Heart left ventricle (tissue), 16 donors: ENCODE data around the gene OSM. TPM values are rescaled to one million over a fixed set of nuclear protein-coding genes. Genes with fewer than 3 reads are reported as not detected.

Experiments used
- ATAC-seq, 4 donors: fragments of 200-7000 bp; cut with Tn5 transposase; one replicate each; pipeline ENCODE4 v1.9.1; 2020 to 2022; ENCODE audit warnings: moderate library complexity in 4 of 4, mild to moderate bottlenecking in 3 of 4, moderate number of reproducible peaks in 1 of 4
- DNase-seq, 5 donors: peaks; one replicate each; pipeline ENCODE4 v3.0.0-alpha.2; 2020
- H3K27ac ChIP-seq, 12 donors: fragments of 200-600 bp; sonication (generic) in 4 of 12; one replicate each; pipeline versions ENCODE4 v1.5.0 to v1.8.0; 2016 to 2022; ENCODE audit warnings: mild to moderate bottlenecking in 2 of 12
- H3K27me3 ChIP-seq, 9 donors: fragments of 200-600 bp; sonication (generic) in 2 of 9; one replicate each; pipeline versions ENCODE4 v1.5.1 to v1.8.0; 2016 to 2022; ENCODE audit warnings: mild to moderate bottlenecking in 3 of 9
- H3K36me3 ChIP-seq, 9 donors: fragments of 200-600 bp; sonication (generic) in 2 of 9; one replicate each; pipeline versions ENCODE4 v1.5.0 to v1.8.0; 2018 to 2022; ENCODE audit warnings: mild to moderate bottlenecking in 2 of 9
- H3K4me1 ChIP-seq, 12 donors: fragments of 200-600 bp; sonication (generic) in 4 of 12; one replicate each; pipeline versions ENCODE4 v1.5.0 to v1.8.0; 2016 to 2022; ENCODE audit warnings: mild to moderate bottlenecking in 3 of 12
- H3K4me3 ChIP-seq, 12 donors: fragments of 200-600 bp; sonication (generic) in 4 of 12; one replicate each; pipeline versions ENCODE4 v1.5.0 to v1.8.0; 2017 to 2022; ENCODE audit warnings: mild to moderate bottlenecking in 9 of 12, moderate library complexity in 4 of 12
- H3K9me3 ChIP-seq, 12 donors: fragments of 200-600 bp; sonication (generic) in 4 of 12; one replicate each; pipeline versions ENCODE4 v1.5.0 to v1.8.0; 2016 to 2022; ENCODE audit warnings: mild to moderate bottlenecking in 1 of 12
- POLR2A ChIP-seq, 2 donors: fragments of 450-650 bp; IDR thresholded peaks; one replicate each; pipeline ENCODE4 v1.6.1; 2017; ENCODE audit warnings: antibody characterized with exemption in 2 of 2, mild to moderate bottlenecking in 2 of 2, moderate library complexity in 2 of 2
- WGBS, 4 donors: extraction: QIAGEN DNeasy Blood & Tissue Kit in 2 of 4; methylation state at CpG; one replicate each; pipeline versions ENCODE4 v1.1.5 to v1.1.7; 2013 to 2018; 5-methylcytosine and 5-hydroxymethylcytosine counted together
- intact Hi-C, 10 donors: fragments of 100-400 bp; cut with DNase I; formaldehyde crosslinking; loops; one replicate each; pipeline versions ENCODE4 v1.11.1 to v1.14.2; 2022
- polyA plus RNA-seq, 2 donors: library from polyadenylated mRNA; stranded (reverse); fragments of 200-250 nt; gene quantifications; one replicate each; pipeline ENCODE4 v1.2.3, GENCODE V29; 2013
- total RNA-seq, 9 donors: library from RNA; depleted of rRNA in 2 of 9; stranded (reverse); fragments of >200 nt in 2 of 9; fragmentation: NEBNext Ultra II Directional in 3 of 9; extraction: Animal tissue kit (Norgen Biotek cat#: 25700) in 3 of 9; gene quantifications; one replicate each; pipeline versions ENCODE4 v1.1.0 to v1.2.4, GENCODE V29; 2016 to 2023
- TF ChIP-seq, protein P1 (sequence below), 12 donors: fragments of 200-600 bp; sonication (generic) in 4 of 12; IDR thresholded peaks; one replicate each; pipeline versions ENCODE4 v1.5.0 to v1.8.0; 2018 to 2022; ENCODE audit warnings: antibody characterized with exemption in 12 of 12, mild to moderate bottlenecking in 5 of 12
- donor health status: ischemic (EF 13 %, LVEDD 7.1; RV severe dilation, severe dysfunction).
- donor health status: healthy with polysubstance abuse.
- donor health status: DM: no; HTN: yes; CAD: no.
- donor health status: DM: no; HTN: no; CAD: no.
- donor health status: ischemic (EF 25% LVEDD 6.9; RV normal size, moderate dysfunction).
- donor health status: ischemic (EF 25% LVEDD 5.7; RV mildly dilated, moderate dysfunction).
- donor health status: healthy.
- donor health status: DM: yes; HTN: yes; CAD: no.
- donor health status: ischemic (EF 35%, LVEDD 5.7; RV mildly dilated, moderate dysfunction).
- donor health status: nonischemic (EF 11% LVEDD 7.7; RV severe dilation, severe dysfunction).
- donor health status: DM: yes; HTN: yes; CAD: no.
- donor health status: PGD.
- donor health status: ischemic (EF 29% LVEDD 5.4; RV normal size, mild dysfunction).
- donor health status: nonischemic (EF 23%, LVEDD 6.1; RV moderate dilation, normal function).

The OSM gene
- total and polyA plus RNA-seq, 11 donors, result 0.17 to 5.0 (median 0.27) TPM; not detected in 2

DNA sequence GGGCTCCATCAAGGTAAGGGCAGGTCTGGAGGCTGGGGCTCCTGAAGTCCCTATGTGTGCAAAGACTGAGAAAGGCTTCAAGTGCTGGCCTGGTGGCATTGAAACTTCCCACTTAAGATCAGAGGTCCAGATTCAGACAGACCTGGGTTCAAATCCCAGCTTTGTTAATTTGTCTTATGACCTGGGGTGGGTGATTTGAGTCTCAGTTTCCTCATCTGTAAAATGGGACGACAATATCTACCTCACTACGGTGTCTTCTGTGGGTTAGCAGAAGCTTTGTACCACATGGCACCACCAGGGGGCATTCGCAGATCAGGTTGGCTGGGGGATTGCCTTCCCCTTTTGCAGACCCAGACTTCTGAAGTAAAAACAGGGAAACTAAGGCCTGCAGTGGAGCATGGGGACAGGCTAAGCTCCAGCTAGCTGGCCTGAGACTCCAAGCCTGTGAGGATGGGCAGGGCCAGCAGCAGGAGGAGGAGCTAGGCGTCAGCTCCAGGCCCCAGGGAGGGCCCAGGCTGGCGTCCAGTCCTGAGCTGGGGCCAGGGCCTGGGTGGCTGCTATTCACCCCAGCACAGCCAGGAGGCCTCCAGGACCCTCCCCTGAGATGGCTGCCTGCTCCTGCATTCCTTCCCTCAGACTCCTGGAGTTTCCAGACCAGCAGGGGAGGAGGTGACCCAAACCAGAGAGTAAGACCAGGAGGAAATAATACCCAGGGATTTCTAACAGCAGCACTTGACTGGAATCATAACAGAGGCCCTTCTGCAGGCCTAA is 21.2 kb upstream of the OSM start:
- Histone ChIP-seq H3K27me3 (no peaks in the 10 kb centered on the region), H3K4me3 (peak overlapping the region in 11 of 12 donors; percentile 74 to 99 (median 88)), H3K4me1 (peaks cover 12 to 50% (median 37%) of the 10 kb centered on the region in 12 donors), H3K27ac (peak overlapping the region; percentile 84 to 97 (median 94)), H3K9me3 (no peaks in the 10 kb centered on the region), H3K36me3 (peaks cover 0 to 36% (median 16%) of the 10 kb centered on the region in 9 donors)
- WGBS, 4 donors, result 18 to 25% (median 21%) methylated on average over 4 to 5 of the region's 5 CpGs
- peak in 1 of 2 donors; percentile 68 for TF ChIP-seq POLR2A (IDR thresholded peaks at IDR 0.05)
- TF ChIP-seq, protein P1, sequence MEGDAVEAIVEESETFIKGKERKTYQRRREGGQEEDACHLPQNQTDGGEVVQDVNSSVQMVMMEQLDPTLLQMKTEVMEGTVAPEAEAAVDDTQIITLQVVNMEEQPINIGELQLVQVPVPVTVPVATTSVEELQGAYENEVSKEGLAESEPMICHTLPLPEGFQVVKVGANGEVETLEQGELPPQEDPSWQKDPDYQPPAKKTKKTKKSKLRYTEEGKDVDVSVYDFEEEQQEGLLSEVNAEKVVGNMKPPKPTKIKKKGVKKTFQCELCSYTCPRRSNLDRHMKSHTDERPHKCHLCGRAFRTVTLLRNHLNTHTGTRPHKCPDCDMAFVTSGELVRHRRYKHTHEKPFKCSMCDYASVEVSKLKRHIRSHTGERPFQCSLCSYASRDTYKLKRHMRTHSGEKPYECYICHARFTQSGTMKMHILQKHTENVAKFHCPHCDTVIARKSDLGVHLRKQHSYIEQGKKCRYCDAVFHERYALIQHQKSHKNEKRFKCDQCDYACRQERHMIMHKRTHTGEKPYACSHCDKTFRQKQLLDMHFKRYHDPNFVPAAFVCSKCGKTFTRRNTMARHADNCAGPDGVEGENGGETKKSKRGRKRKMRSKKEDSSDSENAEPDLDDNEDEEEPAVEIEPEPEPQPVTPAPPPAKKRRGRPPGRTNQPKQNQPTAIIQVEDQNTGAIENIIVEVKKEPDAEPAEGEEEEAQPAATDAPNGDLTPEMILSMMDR (IDR thresholded peaks at IDR 0.05), result peak; percentile 65 to 80 (median 76)
- intact Hi-C loops, result loop anchor here (1.0 to 5.0 kb wide), 12 partner anchors 23 to 136 kb away; partner anchors contain the start of genes RNF215 (in 8 of the 10), CCDC157 (in 5 of the 10), SF3A1 (in 5 of the 10) and TBC1D10A (in 5 of the 10)
- DNase-seq (peak; percentile 84 to 91 (median 88)), ATAC-seq (peak; percentile 62 to 75 (median 68))

DNA sequence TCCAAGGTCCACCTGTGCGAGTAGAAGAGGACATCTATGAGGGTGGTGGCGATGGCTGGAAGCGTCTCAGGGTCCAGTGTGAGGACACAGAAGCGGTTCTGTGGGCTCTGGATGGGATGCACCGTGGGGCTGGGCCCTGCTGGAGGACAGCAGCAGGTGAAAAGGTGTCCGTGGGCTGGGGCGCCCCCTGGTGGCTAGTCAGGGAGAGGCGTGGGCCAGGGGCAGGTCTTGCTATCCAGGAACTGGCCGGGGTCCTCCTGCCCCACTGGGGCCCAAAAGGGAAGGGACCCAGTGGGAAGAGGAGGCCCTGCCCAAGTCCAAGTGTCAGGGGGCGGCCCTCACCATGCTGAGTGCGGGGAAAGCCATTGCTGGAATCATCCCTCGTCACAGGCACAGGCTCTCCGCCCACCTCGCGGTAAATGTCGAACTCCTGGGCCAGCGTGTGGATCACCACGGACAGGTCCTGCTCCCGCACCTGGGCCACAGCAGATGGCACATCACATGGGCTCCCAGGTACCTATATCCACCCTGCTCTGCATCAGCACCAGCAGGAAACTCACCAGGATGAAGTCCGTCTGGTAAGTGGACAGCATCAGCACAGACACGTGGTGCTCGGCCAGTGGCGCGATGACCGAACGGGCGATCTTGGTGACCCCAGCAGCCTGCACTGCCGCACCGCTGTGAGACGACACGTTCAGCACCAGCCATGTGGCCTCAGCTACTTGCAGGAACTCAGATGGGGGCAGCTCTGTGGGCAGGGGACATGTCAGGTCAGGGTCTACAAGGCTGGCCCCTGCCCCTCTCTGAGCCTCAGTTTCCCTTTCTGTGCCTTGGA is 20.4 kb upstream of the OSM start:
- ATAC-seq, result no peak
- no peak for TF ChIP-seq POLR2A (IDR thresholded peaks at IDR 0.05)
- TF ChIP-seq, protein P1 (IDR thresholded peaks at IDR 0.05), result peak; percentile 69 to 96 (median 80)
- WGBS, 4 donors, result 69 to 79% (median 75%) methylated on average over 19 to 31 of the region's 31 CpGs
- Histone ChIP-seq H3K36me3 (peaks cover 0 to 28% (median 9%) of the 10 kb centered on the region in 9 donors), H3K27me3 (no peaks in the 10 kb centered on the region), H3K4me1 (peaks cover 12 to 56% (median 35%) of the 10 kb centered on the region in 12 donors), H3K9me3 (no peaks in the 10 kb centered on the region), H3K27ac (peak overlapping the region in 1 of 12 donors; percentile 95), H3K4me3 (no peak overlapping the region)
- intact Hi-C loops, result loop anchor here in 7 of 10 donors (1.0 to 5.0 kb wide), 6 partner anchors 24 to 102 kb away; partner anchors contain the start of genes TBC1D10A (in 3 of the 7) and RNF215 (in 1 of the 7)
- peak in 4 of 5 donors; percentile 66 to 91 (median 68) for DNase-seq

- ATAC-seq, result no peak
- Histone ChIP-seq H3K36me3 (peaks cover 0 to 26% (median 8%) of the 10 kb centered on the region in 9 donors), H3K27me3 (no peaks in the 10 kb centered on the region), H3K4me3 (no peak overlapping the region), H3K27ac (no peak overlapping the region), H3K9me3 (no peaks in the 10 kb centered on the region), H3K4me1 (peaks cover 6 to 51% (median 28%) of the 10 kb centered on the region in 12 donors)
- WGBS, 4 donors, result 78 to 87% (median 84%) methylated on average over 5 of the region's 5 CpGs
- intact Hi-C loops, result loop anchor here in 6 of 10 donors (2.0 to 5.0 kb wide), 4 partner anchors 24 to 102 kb away; partner anchors contain the start of gene TBC1D10A (in 3 of the 6)
- TF ChIP-seq, protein P1 (IDR thresholded peaks at IDR 0.05), result no peak
- peak in 1 of 5 donors; percentile 27 for DNase-seq
These were observed 19.7 kb upstream of the OSM start for GRCh38 chr22:30286331-30286730.
